Measurements from ENCODE around the gene HSP90AB1.

Gene HSP90AB1

GRCh38 chr6:44256775-44257024, 9.8 kb downstream of the HSP90AB1 start:
- no peak for TF ChIP-seq CTCF (IDR thresholded peaks at IDR 0.05; ENCODE audit: low read depth, low read length)
- DNase-seq (ENCODE audit: low read depth in 2 of 2) = no peak

GRCh38 chr6:44257025-44257752, 10.3 kb downstream of the HSP90AB1 start, which contains the start of gene SLC35B2:
Gene SLC35B2, minus strand, starts transcription at chr6:44257528. Its CDS starts 118 bp downstream, at chr6:44257410.
- H3K4me3 ChIP-seq (replicated peaks in 1 of 2; ENCODE audit: low read depth in 2 of 2, low read length in 2 of 2) = peak within 1 kb of the TSS; percentile 88 to 89
- peak; percentile 62 to 82 for DNase-seq (ENCODE audit: low read depth in 2 of 2)
- TF ChIP-seq CTCF (IDR thresholded peaks at IDR 0.05; ENCODE audit: low read depth, low read length) = peak; percentile 10

More at GRCh38 chr6:44256775-44257024, 9.8 kb downstream of the HSP90AB1 start:
- peak overlapping the region; percentile 88 to 89 for H3K4me3 ChIP-seq (replicated peaks in 1 of 2; ENCODE audit: low read depth in 2 of 2, low read length in 2 of 2)

GRCh38 chr6:44257753-44258324, 10.9 kb downstream of the HSP90AB1 start:
- no peak for TF ChIP-seq CTCF (IDR thresholded peaks at IDR 0.05; ENCODE audit: low read depth, low read length)
- H3K4me3 ChIP-seq (replicated peaks in 1 of 2; ENCODE audit: low read depth in 2 of 2, low read length in 2 of 2) = peak overlapping the region; percentile 40 to 89
- no peak for DNase-seq (ENCODE audit: low read depth in 2 of 2)

- no peak overlapping the region for H3K4me3 ChIP-seq (replicated peaks in 1 of 2; ENCODE audit: low read depth in 2 of 2, low read length in 2 of 2)
- TF ChIP-seq CTCF (IDR thresholded peaks at IDR 0.05; ENCODE audit: low read depth, low read length) = no peak
- no peak for DNase-seq (ENCODE audit: low read depth in 2 of 2)
Measured at GRCh38 chr6:44258325-44258863, 11.5 kb downstream of the HSP90AB1 start.

GRCh38 chr6:44258921-44259320, 12.0 kb downstream of the HSP90AB1 start:
- TF ChIP-seq CTCF (IDR thresholded peaks at IDR 0.05; ENCODE audit: low read depth, low read length) = no peak
- H3K4me3 ChIP-seq (replicated peaks in 1 of 2; ENCODE audit: low read depth in 2 of 2, low read length in 2 of 2) = no peak overlapping the region
- DNase-seq (ENCODE audit: low read depth in 2 of 2) = no peak

GRCh38 chr6:44260011-44260410, 13.1 kb downstream of the HSP90AB1 start:
- TF ChIP-seq CTCF (IDR thresholded peaks at IDR 0.05; ENCODE audit: low read depth, low read length) = no peak
- no peak overlapping the region for H3K4me3 ChIP-seq (replicated peaks in 1 of 2; ENCODE audit: low read depth in 2 of 2, low read length in 2 of 2)
- DNase-seq (ENCODE audit: low read depth in 2 of 2) = no peak
